HG03469 (cell line): ENCODE data around the gene SPAG17.
A peak's percentile ranks its signal among the peaks of the same experiment; 100 is the strongest.
"Not testable (repeated sequence)": the region's sequence is repeated elsewhere in the genome, so short reads cannot be mapped to it uniquely, and the experiment has no call there.

Experiments used
- ATAC-seq: cut with Tn5 transposase; IDR thresholded peaks from one replicate; pipeline ENCODE4 v1.9.1; 2021; ENCODE audit warnings: mild to moderate bottlenecking, moderate library complexity, moderate number of reproducible peaks; ENCODE audit not compliant: unreplicated experiment

Gene SPAG17

DNA sequence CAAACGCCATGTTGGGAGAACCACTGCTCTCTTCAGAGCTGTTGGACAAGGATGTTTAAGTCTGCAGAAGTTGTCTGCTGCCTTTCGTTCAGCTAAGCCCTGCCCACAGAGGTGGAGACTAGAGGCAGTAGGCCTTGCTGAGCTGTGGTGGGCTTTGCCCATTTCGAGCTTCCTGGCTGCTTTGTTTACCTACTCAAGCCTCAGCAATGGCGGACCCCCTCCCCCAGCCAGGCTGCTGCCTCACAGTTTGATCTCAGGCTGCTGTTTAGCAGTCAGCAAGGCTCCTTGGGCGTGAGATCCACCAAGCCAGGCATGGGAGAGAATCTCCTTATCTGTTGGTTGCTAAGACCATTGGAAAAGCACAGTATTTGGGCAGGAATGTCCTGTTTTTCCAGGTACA is 180.7 kb downstream of the SPAG17 start:
- ATAC-seq = no peak

DNA sequence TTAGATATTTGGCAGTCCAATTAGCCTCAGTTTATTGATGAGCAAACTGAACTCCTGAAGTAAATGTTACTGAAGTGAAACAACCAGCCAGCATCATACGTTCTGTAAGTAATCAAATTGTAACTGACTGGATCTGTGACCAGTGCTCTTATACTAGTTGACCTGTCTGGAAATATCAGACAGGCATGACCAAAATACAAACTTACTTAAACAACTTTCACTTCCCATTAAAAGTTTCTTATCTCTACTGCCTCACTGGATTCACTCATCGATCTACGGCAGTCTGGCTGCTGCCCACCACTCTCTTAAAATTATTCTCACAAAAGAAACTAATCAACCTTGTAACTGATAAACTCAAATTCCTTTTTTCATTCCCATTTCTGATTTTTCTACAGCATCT is 199.1 kb downstream of the SPAG17 start:
- peak; percentile 77 for ATAC-seq

DNA sequence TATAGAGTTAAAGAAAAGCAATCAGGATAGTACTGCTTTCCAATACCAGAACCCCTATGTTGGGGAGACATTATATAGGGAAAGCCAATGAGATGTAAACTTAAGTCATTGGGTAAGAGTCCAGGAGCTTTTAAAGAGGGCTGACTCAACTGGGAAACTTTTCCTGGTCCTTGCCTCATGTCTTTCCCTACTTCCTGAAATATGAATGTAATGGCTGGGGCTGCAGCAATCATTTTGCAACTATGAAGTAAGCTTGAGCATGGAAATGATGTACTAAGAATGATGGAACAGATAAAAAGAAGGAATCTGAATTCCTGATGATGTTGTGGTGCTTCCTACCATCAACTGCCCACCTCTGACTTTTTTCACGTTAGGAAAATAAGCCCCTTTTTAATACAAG is 199.8 kb downstream of the SPAG17 start:
- ATAC-seq = no peak

- no peak for ATAC-seq
These were observed 203.4 kb downstream of the SPAG17 start for GRCh38 chr1:117981455-117982192.

- ATAC-seq = no peak
These were observed 208.6 kb downstream of the SPAG17 start for GRCh38 chr1:117976381-117976780.

GRCh38 chr1:117971777-117972176 is 213.3 kb downstream of the SPAG17 start:
- no peak for ATAC-seq

DNA sequence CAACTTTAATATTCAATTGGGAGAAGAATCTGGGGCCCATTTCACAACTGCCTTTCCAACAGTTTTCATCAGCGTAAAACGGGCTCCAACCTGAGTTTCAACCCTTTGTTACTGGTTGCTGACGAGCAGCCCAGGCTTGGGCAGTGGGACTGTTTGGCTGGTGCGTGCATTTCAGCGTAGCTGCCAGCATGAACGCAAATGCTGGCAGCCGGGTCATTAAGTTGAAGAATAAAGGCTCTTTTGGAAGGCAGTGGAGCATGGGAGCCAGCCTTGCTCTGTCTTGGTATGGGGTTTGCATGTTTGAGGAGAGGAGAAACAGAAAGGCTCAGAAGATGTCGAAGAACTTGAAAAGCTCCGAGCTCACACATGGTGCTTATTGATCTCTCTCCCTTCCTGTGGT is 214.8 kb downstream of the SPAG17 start:
- ATAC-seq = no peak

GRCh38 chr1:117967881-117968280 is 217.1 kb downstream of the SPAG17 start:
- no peak for ATAC-seq

DNA sequence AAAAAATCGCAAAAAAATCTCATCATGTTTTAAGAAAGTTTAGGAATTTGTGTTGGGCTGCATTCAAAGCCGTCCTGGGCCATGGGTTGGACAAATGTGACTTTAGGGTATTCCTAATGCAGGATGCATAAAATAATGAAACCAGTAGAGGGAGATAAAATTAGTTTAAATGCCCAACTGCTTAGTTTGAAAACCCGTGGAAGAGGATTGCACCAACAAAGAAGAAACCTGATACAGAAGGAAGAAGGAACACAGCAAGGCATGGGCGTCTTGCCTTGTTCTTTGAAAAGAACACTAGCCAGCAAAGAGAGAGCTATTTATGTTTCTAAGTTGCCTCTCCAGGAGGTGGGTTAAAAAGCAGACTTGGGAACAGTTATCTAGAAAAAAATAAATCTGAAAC is 217.6 kb downstream of the SPAG17 start:
- ATAC-seq = no peak

DNA sequence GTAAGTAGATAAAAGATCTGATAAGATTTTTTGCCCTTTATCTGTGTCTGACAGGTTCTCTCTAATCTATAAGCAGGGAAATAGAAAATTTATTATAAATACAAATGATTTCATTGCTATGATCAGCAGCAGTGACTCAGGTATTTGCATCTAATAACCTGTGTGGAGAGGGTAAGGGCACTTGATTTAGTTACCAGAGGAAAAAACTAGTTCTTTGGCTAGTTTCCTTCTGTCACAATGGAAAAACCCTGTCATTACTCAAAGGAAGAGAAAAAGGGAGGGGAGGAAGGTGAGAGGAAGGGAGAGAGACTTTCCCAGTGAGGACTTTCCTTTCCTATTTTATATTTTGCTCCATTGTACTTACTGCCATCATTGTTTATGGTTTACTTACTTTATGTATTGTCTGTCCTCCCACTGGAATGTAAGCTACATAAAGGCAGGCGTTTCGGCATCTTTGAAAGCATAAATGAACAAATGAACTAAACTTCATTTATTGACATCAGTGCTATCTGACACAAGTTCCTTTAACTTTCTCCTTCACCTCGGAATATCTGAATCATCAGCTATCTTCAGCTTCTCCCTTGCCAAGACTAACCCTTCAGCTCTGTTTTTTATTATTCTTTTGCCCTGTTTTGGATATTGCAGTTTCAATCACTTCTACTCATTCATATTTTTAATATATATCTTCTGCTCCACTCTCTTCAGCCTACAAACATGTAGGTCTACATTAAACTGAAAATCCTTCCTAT is 220.6 kb downstream of the SPAG17 start:
- no peak for ATAC-seq

GRCh38 chr1:117959364-117959763 is 225.7 kb downstream of the SPAG17 start:
- no peak for ATAC-seq

GRCh38 chr1:117952386-117952785 is 232.6 kb downstream of the SPAG17 start:
- ATAC-seq = no peak

DNA sequence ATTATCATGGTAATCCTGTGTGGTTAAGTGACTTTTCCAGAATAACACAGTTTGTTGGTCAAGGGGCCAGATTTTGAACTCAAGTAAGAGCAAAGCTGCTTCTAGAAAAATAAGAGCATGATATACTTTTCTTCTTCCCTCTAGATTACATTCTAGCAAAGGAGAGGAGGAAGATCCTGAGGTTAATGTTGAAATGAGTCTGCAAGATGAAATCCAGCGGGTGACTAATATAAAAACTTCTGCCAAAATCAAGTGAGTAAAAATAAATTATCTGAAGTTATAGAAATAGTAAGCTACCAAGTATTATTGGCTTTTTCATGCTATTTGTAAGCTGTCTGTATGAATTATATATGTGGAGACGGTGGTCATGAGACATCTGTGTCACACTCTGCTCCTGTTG is 242.7 kb downstream of the SPAG17 start:
- ATAC-seq = no peak

GRCh38 chr1:117933769-117934168 is 251.3 kb downstream of the SPAG17 start:
- ATAC-seq = no peak

- no peak for ATAC-seq
These were observed 252.5 kb downstream of the SPAG17 start for GRCh38 chr1:117932576-117932975.

- no peak for ATAC-seq
These were observed 254.5 kb downstream of the SPAG17 start for GRCh38 chr1:117930484-117930883.

GRCh38 chr1:117930173-117930447 is 254.9 kb downstream of the SPAG17 start:
- ATAC-seq = no peak

DNA sequence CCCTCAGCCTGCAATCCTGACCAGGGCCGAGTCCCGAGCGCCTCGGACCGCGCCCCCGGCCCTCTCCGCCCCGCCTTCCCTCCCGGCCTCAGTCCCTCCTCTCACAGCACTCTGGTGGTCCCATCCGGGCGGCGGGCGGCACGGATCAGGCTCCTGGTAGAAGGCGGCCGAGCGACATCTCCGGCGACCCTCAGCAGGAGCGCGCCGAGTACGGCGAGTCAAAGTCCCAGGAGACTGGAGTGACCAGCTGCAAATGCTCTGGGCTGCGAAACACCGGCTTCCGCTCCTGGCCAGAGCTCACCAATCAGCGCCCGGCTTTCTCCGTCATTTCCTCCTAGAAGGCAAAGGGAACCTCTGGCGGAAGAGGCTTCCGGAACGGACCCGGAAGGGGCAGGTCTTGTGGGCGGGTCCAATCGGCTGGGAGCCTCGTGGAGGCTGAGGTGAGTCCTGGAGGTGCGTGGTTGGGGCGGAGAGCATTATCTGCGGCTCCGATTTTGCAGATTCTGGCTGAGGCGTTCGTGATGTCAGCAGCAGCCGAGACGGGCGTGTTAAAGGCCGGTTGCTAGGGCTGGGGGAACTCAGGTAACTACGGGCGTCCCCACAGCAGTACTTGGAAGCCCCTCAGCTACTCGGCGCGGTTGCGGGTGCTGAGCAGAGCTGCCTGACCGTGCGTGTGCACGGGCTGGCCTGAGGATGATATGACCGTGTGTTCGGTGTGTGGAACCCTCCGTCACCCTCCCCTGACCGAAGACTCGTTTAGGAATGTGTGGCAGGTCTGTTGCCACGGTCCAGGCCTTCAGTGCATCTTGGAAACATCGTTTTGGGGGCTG is 255.5 kb downstream of the SPAG17 start, which contains the start of the genes GDAP2 and WDR3:
Gene GDAP2, minus strand, starts transcription at position 279 of the 830 bp plus-strand sequence. CDS start 9,264 bp downstream, outside the sequence.
Gene WDR3, plus strand, starts transcription at position 397 of the 830 bp plus-strand sequence. CDS start 3,581 bp downstream, outside the sequence.
- peak; percentile 91 for ATAC-seq

- ATAC-seq = peak; percentile 18
These were observed 256.1 kb downstream of the SPAG17 start for GRCh38 chr1:117928881-117929342.

DNA sequence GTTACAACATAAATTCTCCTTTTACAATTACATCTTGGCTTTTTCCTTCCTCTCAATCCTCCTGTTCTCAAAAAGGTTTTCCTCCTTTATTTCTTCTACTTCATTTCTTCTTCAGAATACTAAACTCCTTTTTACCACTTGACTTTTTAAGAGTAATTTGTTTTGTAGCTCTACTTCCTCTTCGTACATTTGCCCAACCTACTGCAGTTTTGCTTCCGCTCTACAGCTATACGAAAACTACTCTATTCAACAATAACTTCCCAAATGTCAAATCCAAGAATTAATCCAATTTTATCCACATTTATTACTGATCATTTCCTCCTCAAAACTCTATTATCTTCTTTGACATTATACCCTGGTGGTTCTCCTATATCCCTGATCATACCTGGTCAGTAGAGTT is 259.0 kb downstream of the SPAG17 start:
- ATAC-seq = no peak

DNA sequence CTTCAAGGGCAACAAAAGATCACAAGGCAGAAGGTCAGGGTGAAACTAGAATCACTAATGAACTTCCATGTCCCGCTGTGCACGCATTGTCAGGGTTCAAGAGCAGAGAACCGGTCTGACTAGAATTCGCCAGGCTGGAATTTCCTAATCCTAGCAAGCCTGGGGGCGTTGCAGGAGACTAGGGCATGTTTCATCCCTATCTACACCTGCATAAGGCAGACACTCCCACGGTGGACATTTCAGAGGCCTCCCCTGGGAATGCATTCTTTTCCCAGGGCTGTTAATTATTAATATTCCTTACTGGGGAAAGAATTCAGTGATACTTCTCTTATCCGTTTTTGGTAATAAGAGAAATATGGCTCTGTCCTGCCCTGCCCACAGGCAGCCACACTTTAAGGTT is 262.3 kb downstream of the SPAG17 start:
- ATAC-seq = not testable (repeated sequence)
